ENCODE data around the gene CFDP1.

GRCh38 chr16:75458029-75458428 lies 24.7 kb upstream of the CFDP1 start:
- TF ChIP-seq POLR2A (IDR thresholded peaks at IDR 0.05): no peak
- TF ChIP-seq, protein P1, sequence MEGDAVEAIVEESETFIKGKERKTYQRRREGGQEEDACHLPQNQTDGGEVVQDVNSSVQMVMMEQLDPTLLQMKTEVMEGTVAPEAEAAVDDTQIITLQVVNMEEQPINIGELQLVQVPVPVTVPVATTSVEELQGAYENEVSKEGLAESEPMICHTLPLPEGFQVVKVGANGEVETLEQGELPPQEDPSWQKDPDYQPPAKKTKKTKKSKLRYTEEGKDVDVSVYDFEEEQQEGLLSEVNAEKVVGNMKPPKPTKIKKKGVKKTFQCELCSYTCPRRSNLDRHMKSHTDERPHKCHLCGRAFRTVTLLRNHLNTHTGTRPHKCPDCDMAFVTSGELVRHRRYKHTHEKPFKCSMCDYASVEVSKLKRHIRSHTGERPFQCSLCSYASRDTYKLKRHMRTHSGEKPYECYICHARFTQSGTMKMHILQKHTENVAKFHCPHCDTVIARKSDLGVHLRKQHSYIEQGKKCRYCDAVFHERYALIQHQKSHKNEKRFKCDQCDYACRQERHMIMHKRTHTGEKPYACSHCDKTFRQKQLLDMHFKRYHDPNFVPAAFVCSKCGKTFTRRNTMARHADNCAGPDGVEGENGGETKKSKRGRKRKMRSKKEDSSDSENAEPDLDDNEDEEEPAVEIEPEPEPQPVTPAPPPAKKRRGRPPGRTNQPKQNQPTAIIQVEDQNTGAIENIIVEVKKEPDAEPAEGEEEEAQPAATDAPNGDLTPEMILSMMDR (IDR thresholded peaks at IDR 0.05): no peak

Measured in esophagus squamous epithelium (tissue), 4 donors.